ENCODE results near the gene HARS2. TPM values are rescaled to one million over a fixed set of nuclear protein-coding genes. Genes with fewer than 3 reads are reported as not detected.
A peak's percentile ranks its signal among the peaks of the same experiment; 100 is the strongest.
"Not testable (repeated sequence)": the region's sequence is repeated elsewhere in the genome, so short reads cannot be mapped to it uniquely, and the experiment has no call there.

Gene HARS2
- 21.0 and 21.1 TPM in 2 replicates for total RNA-seq

GRCh38 chr5:140690941-140691924, at the start of gene HARS2, which contains the start of gene HARS1:
Gene HARS2 (plus strand): TSS chr5:140691455. CDS start chr5:140691649, 194 bp downstream.
Gene HARS1 (minus strand): TSS chr5:140691370. CDS start chr5:140691304, 66 bp downstream.
- peak; percentile 87 to 97 for DNase-seq (ENCODE audit: low read depth in 2 of 2)

GRCh38 chr5:140641716-140642115, 49.5 kb upstream of the HARS2 start:
- DNase-seq (ENCODE audit: low read depth in 2 of 2): no peak

GRCh38 chr5:140642718-140643117, 48.5 kb upstream of the HARS2 start:
- DNase-seq (ENCODE audit: low read depth in 2 of 2): no peak

GRCh38 chr5:140647042-140647419, 44.2 kb upstream of the HARS2 start:
- DNase-seq (ENCODE audit: low read depth in 2 of 2): peak; percentile 10 to 23

- DNase-seq (ENCODE audit: low read depth in 2 of 2): no peak
Observed at GRCh38 chr5:140658870-140659269, 32.4 kb upstream of the HARS2 start.

GRCh38 chr5:140660371-140660770, 30.9 kb upstream of the HARS2 start:
- DNase-seq (ENCODE audit: low read depth in 2 of 2): not testable (repeated sequence)

- DNase-seq (ENCODE audit: low read depth in 2 of 2): no peak
Observed at GRCh38 chr5:140664030-140664358, 27.3 kb upstream of the HARS2 start.

- peak; percentile 85 to 92 for DNase-seq (ENCODE audit: low read depth in 2 of 2)
Observed at GRCh38 chr5:140664359-140665119, 26.7 kb upstream of the HARS2 start, which contains the start of gene WDR55. Gene WDR55 (plus strand): TSS chr5:140664904. CDS start chr5:140664913, 9 bp downstream.

GRCh38 chr5:140671035-140671434, 20.2 kb upstream of the HARS2 start:
- not testable (repeated sequence) for DNase-seq (ENCODE audit: low read depth in 2 of 2)

GRCh38 chr5:140671472-140672125, 19.7 kb upstream of the HARS2 start:
- no peak for DNase-seq (ENCODE audit: low read depth in 2 of 2)

- peak in 1 of 2 donors; percentile 26 for DNase-seq (ENCODE audit: low read depth in 2 of 2)
Observed at GRCh38 chr5:140672455-140673186, 18.6 kb upstream of the HARS2 start.

GRCh38 chr5:140673187-140673976, 17.9 kb upstream of the HARS2 start, which contains the start of gene DND1:
Gene DND1 (minus strand): TSS chr5:140673576. CDS start chr5:140673542, 34 bp downstream.
- DNase-seq (ENCODE audit: low read depth in 2 of 2): no peak

- no peak for DNase-seq (ENCODE audit: low read depth in 2 of 2)
Observed at GRCh38 chr5:140674211-140674610, 17.0 kb upstream of the HARS2 start.

GRCh38 chr5:140674629-140675028, 16.6 kb upstream of the HARS2 start:
- no peak for DNase-seq (ENCODE audit: low read depth in 2 of 2)

GRCh38 chr5:140677947-140678346, 13.3 kb upstream of the HARS2 start:
- DNase-seq (ENCODE audit: low read depth in 2 of 2): no peak

- DNase-seq (ENCODE audit: low read depth in 2 of 2): no peak
Observed at GRCh38 chr5:140678993-140679392, 12.3 kb upstream of the HARS2 start.

- DNase-seq (ENCODE audit: low read depth in 2 of 2): peak in 1 of 2 donors; percentile 7
Observed at GRCh38 chr5:140690376-140690932, 801 bp upstream of the HARS2 start.

- no peak for DNase-seq (ENCODE audit: low read depth in 2 of 2)
Observed at GRCh38 chr5:140694276-140694675, 3.0 kb downstream of the HARS2 start.

GRCh38 chr5:140696891-140697492, 5.7 kb downstream of the HARS2 start:
- DNase-seq (ENCODE audit: low read depth in 2 of 2): no peak
